Left ventricle myocardium superior (tissue), 1 donor: ENCODE data around the gene SOX14. TPM values are rescaled to one million over a fixed set of nuclear protein-coding genes. Genes with fewer than 3 reads are reported as not detected.

ENCODE experiments used
- ATAC-seq: fragments of 200-7000 bp; cut with Tn5 transposase; one replicate; pipeline ENCODE4 v1.9.1; 2020; ENCODE audit warnings: mild to moderate bottlenecking, moderate library complexity
- DNase-seq: peaks from one replicate; pipeline ENCODE4 v3.0.0-alpha.2; 2020
- intact Hi-C: fragments of 100-400 bp; cut with micrococcal nuclease; formaldehyde crosslinking; loops from one replicate; pipeline ENCODE4 v1.11.0; 2022
- long read RNA-seq: library from polyadenylated mRNA; unstranded; transcript quantifications from one replicate; pipeline ENCODE4 v2.0.0, GENCODE V29; 2021
- total RNA-seq: library from RNA; stranded (reverse); fragmentation: NEBNext Ultra II Directional; extraction: Animal tissue kit (Norgen Biotek cat#: 25700); gene quantifications from one replicate; pipeline ENCODE4 v1.2.1, GENCODE V29; 2021
- donor health status: DM: no; HTN: yes; CAD: no; lungs with severe emphysema.

The SOX14 gene
- not detected for total RNA-seq
- long read RNA-seq, result 0 reads

GRCh38 chr3:137764001-137764433, at the start of gene SOX14:
TSS of gene SOX14 (plus strand) at chr3:137764315. CDS start at chr3:137764785, 470 bp downstream.
- ATAC-seq, result no peak
- intact Hi-C loops, result no loop called here
- DNase-seq, result peak; percentile 20

GRCh38 chr3:137714551-137714950, 49.6 kb upstream of the SOX14 start:
- no peak for ATAC-seq
- no peak for DNase-seq
- intact Hi-C loops, result no loop called here

GRCh38 chr3:137724240-137724639, 39.9 kb upstream of the SOX14 start:
- no peak for ATAC-seq
- DNase-seq, result no peak
- intact Hi-C loops, result no loop called here

- intact Hi-C loops, result no loop called here
- ATAC-seq, result no peak
- DNase-seq, result no peak
Observed at GRCh38 chr3:137737208-137737607, 26.9 kb upstream of the SOX14 start.

- ATAC-seq, result no peak
- intact Hi-C loops, result no loop called here
Observed at GRCh38 chr3:137738710-137739109, 25.4 kb upstream of the SOX14 start.

GRCh38 chr3:137743608-137744007, 20.5 kb upstream of the SOX14 start:
- DNase-seq, result no peak
- ATAC-seq, result no peak
- intact Hi-C loops, result no loop called here

More at GRCh38 chr3:137738710-137739109, 25.4 kb upstream of the SOX14 start:
- no peak for DNase-seq

- DNase-seq (no peak), ATAC-seq (no peak)
- intact Hi-C loops, result no loop called here
Observed at GRCh38 chr3:137746808-137747207, 17.3 kb upstream of the SOX14 start.

- no peak for ATAC-seq
- no peak for DNase-seq
- intact Hi-C loops, result no loop called here
Observed at GRCh38 chr3:137759505-137759904, 4.6 kb upstream of the SOX14 start.

GRCh38 chr3:137760341-137761098, 3.6 kb upstream of the SOX14 start:
- intact Hi-C loops, result no loop called here
- DNase-seq (no peak), ATAC-seq (no peak)

- DNase-seq (no peak), ATAC-seq (no peak)
- intact Hi-C loops, result no loop called here
Observed at GRCh38 chr3:137761099-137761562, 3.0 kb upstream of the SOX14 start.

- DNase-seq (peak; percentile 19), ATAC-seq (no peak)
Observed at GRCh38 chr3:137761563-137762503, 2.3 kb upstream of the SOX14 start.

GRCh38 chr3:137762674-137763593, 1.2 kb upstream of the SOX14 start:
- ATAC-seq, result no peak
- DNase-seq, result no peak
- intact Hi-C loops, result no loop called here

More at GRCh38 chr3:137761563-137762503, 2.3 kb upstream of the SOX14 start:
- intact Hi-C loops, result no loop called here

- intact Hi-C loops, result no loop called here
- DNase-seq, result no peak
- no peak for ATAC-seq
Observed at GRCh38 chr3:137763594-137763938, 549 bp upstream of the SOX14 start.

- intact Hi-C loops, result no loop called here
- ATAC-seq (no peak), DNase-seq (no peak)
Observed at GRCh38 chr3:137764563-137765309, 621 bp downstream of the SOX14 start.

GRCh38 chr3:137765310-137766033, 1.4 kb downstream of the SOX14 start:
- ATAC-seq, result no peak
- intact Hi-C loops, result no loop called here
- no peak for DNase-seq

GRCh38 chr3:137766041-137766875, 2.1 kb downstream of the SOX14 start:
- intact Hi-C loops, result no loop called here
- DNase-seq, result no peak
- ATAC-seq, result no peak
